Measurements from ENCODE around the gene TMEM143.
"Not testable (repeated sequence)": the region's sequence is repeated elsewhere in the genome, so short reads cannot be mapped to it uniquely, and the experiment has no call there.

TMEM143 gene

GRCh38 chr19:48363810-48364597 lies at the start of gene TMEM143, which contains the start of gene SYNGR4:
Gene TMEM143 (minus strand): TSS chr19:48363940. CDS start chr19:48363920, 20 bp downstream.
Gene SYNGR4 (plus strand): TSS chr19:48364367. CDS start chr19:48365843, 1,476 bp downstream.
- DNase-seq (ENCODE audit: low read depth in 2 of 3, low spot score in 1 of 3): peak; percentile 95 to 98 (median 96)

GRCh38 chr19:48405850-48406249 lies 42.1 kb upstream of the TMEM143 start:
- DNase-seq (ENCODE audit: low read depth in 2 of 3, low spot score in 1 of 3): no peak

- DNase-seq (ENCODE audit: low read depth in 2 of 3, low spot score in 1 of 3): no peak
These were observed 41.4 kb upstream of the TMEM143 start for GRCh38 chr19:48405010-48405659.

- no peak for DNase-seq (ENCODE audit: low read depth in 2 of 3, low spot score in 1 of 3)
These were observed 39.9 kb upstream of the TMEM143 start for GRCh38 chr19:48403606-48404005.

GRCh38 chr19:48401287-48401686 lies 37.5 kb upstream of the TMEM143 start:
- no peak for DNase-seq (ENCODE audit: low read depth in 2 of 3, low spot score in 1 of 3)

- no peak for DNase-seq (ENCODE audit: low read depth in 2 of 3, low spot score in 1 of 3)
These were observed 36.4 kb upstream of the TMEM143 start for GRCh38 chr19:48400018-48400742.

GRCh38 chr19:48398375-48399235 lies 34.9 kb upstream of the TMEM143 start:
- peak; percentile 82 to 86 (median 82) for DNase-seq (ENCODE audit: low read depth in 2 of 3, low spot score in 1 of 3)

- no peak for DNase-seq (ENCODE audit: low read depth in 2 of 3, low spot score in 1 of 3)
These were observed 34.3 kb upstream of the TMEM143 start for GRCh38 chr19:48398102-48398374.

- no peak for DNase-seq (ENCODE audit: low read depth in 2 of 3, low spot score in 1 of 3)
These were observed 33.7 kb upstream of the TMEM143 start for GRCh38 chr19:48397263-48398101.

- DNase-seq (ENCODE audit: low read depth in 2 of 3, low spot score in 1 of 3): no peak
These were observed 33.1 kb upstream of the TMEM143 start for GRCh38 chr19:48396824-48397176.

- no peak for DNase-seq (ENCODE audit: low read depth in 2 of 3, low spot score in 1 of 3)
These were observed 32.5 kb upstream of the TMEM143 start for GRCh38 chr19:48396016-48396823.

GRCh38 chr19:48395499-48395898 lies 31.8 kb upstream of the TMEM143 start:
- DNase-seq (ENCODE audit: low read depth in 2 of 3, low spot score in 1 of 3): no peak

- DNase-seq (ENCODE audit: low read depth in 2 of 3, low spot score in 1 of 3): no peak
These were observed 31.4 kb upstream of the TMEM143 start for GRCh38 chr19:48395170-48395455.

- no peak for DNase-seq (ENCODE audit: low read depth in 2 of 3, low spot score in 1 of 3)
These were observed 30.8 kb upstream of the TMEM143 start for GRCh38 chr19:48394331-48395169.

GRCh38 chr19:48393559-48394330 lies 30.0 kb upstream of the TMEM143 start, which contains the start of gene GRIN2D:
Gene GRIN2D (plus strand): TSS chr19:48393668. CDS start chr19:48398393, 4,725 bp downstream.
- DNase-seq (ENCODE audit: low read depth in 2 of 3, low spot score in 1 of 3): no peak

- DNase-seq (ENCODE audit: low read depth in 2 of 3, low spot score in 1 of 3): no peak
These were observed 29.3 kb upstream of the TMEM143 start for GRCh38 chr19:48392860-48393558.

- DNase-seq (ENCODE audit: low read depth in 2 of 3, low spot score in 1 of 3): not testable (repeated sequence)
These were observed 28.2 kb upstream of the TMEM143 start for GRCh38 chr19:48392006-48392344.
